RWPE2 (cell line): ENCODE results near the gene M1AP.

ENCODE experiments used
- ATAC-seq: fragments of 200-7000 bp; cut with Tn5 transposase; 3 replicates; pipeline ENCODE4 v1.9.1; 2021; ENCODE audit warnings: low read depth
- DNase-seq: peaks from one replicate; pipeline ENCODE4 v3.0.0-alpha.2; 2020; ENCODE audit warnings: low spot score
- H3K27ac ChIP-seq: fragments of 450-650 bp; 2 replicates; pipeline ENCODE4 v1.5.1; 2017; ENCODE audit warnings: mild to moderate bottlenecking; ENCODE audit not compliant: poor library complexity, severe bottlenecking
- H3K27me3 ChIP-seq: fragments of 250-450 bp; sonication (Bioruptor Pico); 2 replicates; pipeline ENCODE4 v1.5.1; 2021; ENCODE audit warnings: mild to moderate bottlenecking, moderate library complexity; ENCODE audit not compliant: insufficient read depth, poor library complexity, severe bottlenecking
- H3K36me3 ChIP-seq: fragments of 250-450 bp; sonication (Bioruptor Pico); 2 replicates; pipeline ENCODE4 v1.5.1; 2020; ENCODE audit warnings: low read depth, mild to moderate bottlenecking, moderate library complexity
- H3K4me1 ChIP-seq: fragments of 250-450 bp; sonication (Bioruptor Pico); 2 replicates; pipeline ENCODE4 v1.5.1; 2021; ENCODE audit warnings: mild to moderate bottlenecking, moderate library complexity; ENCODE audit not compliant: insufficient read depth, poor library complexity, severe bottlenecking
- H3K4me3 ChIP-seq: fragments of 250-450 bp; sonication (Bioruptor Pico); 2 replicates; pipeline ENCODE4 v1.5.1; 2021; ENCODE audit warnings: mild to moderate bottlenecking, moderate library complexity; ENCODE audit not compliant: severe bottlenecking
- H3K9me3 ChIP-seq: fragments of 250-450 bp; sonication (Bioruptor Pico); 2 replicates; pipeline ENCODE4 v1.5.1; 2021; ENCODE audit warnings: mild to moderate bottlenecking, moderate library complexity; ENCODE audit not compliant: severe bottlenecking
- CTCF ChIP-seq: fragments of 450-650 bp; IDR thresholded peaks from one replicate; pipeline ENCODE4 v1.5.1; 2017; ENCODE audit warnings: mild to moderate bottlenecking, moderate library complexity; ENCODE audit not compliant: poor library complexity, severe bottlenecking

M1AP gene

GRCh38 chr2:74658516-74658915, 10.4 kb upstream of the M1AP start:
- TF ChIP-seq CTCF: no peak
- ATAC-seq (no peak), DNase-seq (no peak)
- no peak overlapping the region for H3K4me3 ChIP-seq
- H3K4me1 ChIP-seq: peaks cover 7% of the 10 kb centered on the region
- no peaks in the 10 kb centered on the region for H3K27me3 ChIP-seq
- peaks cover 10% of the 10 kb centered on the region for H3K36me3 ChIP-seq
- H3K27ac ChIP-seq: no peak overlapping the region
- no peaks in the 10 kb centered on the region for H3K9me3 ChIP-seq

- no peak for ATAC-seq
- H3K27ac ChIP-seq: no peak overlapping the region
- H3K4me3 ChIP-seq: no peak overlapping the region
- no peaks in the 10 kb centered on the region for H3K9me3 ChIP-seq
- no peaks in the 10 kb centered on the region for H3K27me3 ChIP-seq
- DNase-seq: no peak
- TF ChIP-seq CTCF: no peak
- peaks cover 4% of the 10 kb centered on the region for H3K36me3 ChIP-seq
- peaks cover 7% of the 10 kb centered on the region for H3K4me1 ChIP-seq
Measured at GRCh38 chr2:74655579-74655978, 7.4 kb upstream of the M1AP start.

GRCh38 chr2:74653985-74654882, 6.1 kb upstream of the M1AP start, which contains the start of gene SEMA4F:
TSS of gene SEMA4F (plus strand) at chr2:74654247. CDS start at chr2:74654377, 130 bp downstream.
- peak; percentile 98 for ATAC-seq
- TF ChIP-seq CTCF: no peak

GRCh38 chr2:74653589-74653984, 5.5 kb upstream of the M1AP start:
- H3K36me3 ChIP-seq: no peaks in the 10 kb centered on the region
- no peak overlapping the region for H3K27ac ChIP-seq
- DNase-seq (no peak), ATAC-seq (peak; percentile 2; the same call in 2 of the 3 replicates)
- TF ChIP-seq CTCF: no peak
- H3K27me3 ChIP-seq: no peaks in the 10 kb centered on the region
- H3K4me1 ChIP-seq: peaks cover 7% of the 10 kb centered on the region
- H3K4me3 ChIP-seq: peak overlapping the region; percentile 70
- H3K9me3 ChIP-seq: no peaks in the 10 kb centered on the region

More at GRCh38 chr2:74653985-74654882, 6.1 kb upstream of the M1AP start, which contains the start of gene SEMA4F:
- Histone ChIP-seq H3K9me3 (no peaks in the 10 kb centered on the region), H3K27me3 (no peaks in the 10 kb centered on the region), H3K27ac (no peak within 1 kb of the TSS), H3K4me1 (peaks cover 7% of the 10 kb centered on the region), H3K36me3 (no peaks in the 10 kb centered on the region), H3K4me3 (peak within 1 kb of the TSS; percentile 70)
- DNase-seq: peak; percentile 96
